ENCODE measurements around the gene KDM5C. TPM values are rescaled to one million over a fixed set of nuclear protein-coding genes. Genes with fewer than 3 reads are reported as not detected.

KDM5C gene
- total and polyA plus RNA-seq, 4 donors: 36.1 to 112 (median 78.5) TPM

DNA sequence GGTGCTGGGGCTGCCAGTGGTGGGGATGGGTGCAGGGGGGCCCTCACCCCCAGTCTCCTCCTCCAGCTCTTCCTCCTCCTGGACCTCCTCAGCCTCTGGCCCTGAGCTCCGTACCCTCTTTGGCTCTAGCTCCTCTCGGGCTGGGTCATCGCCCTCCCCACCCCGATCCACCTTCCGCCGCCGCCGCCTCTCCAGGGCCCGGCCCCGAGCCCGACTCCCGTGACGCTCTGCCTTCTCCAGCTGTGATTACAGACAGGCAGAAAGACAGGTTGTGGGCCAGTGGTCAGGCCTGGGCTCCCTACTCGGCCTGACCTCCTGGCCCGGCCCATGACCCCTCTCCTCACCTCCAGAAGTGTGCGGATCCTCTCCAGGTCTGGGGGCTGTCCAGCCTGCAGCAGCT is 31.9 kb downstream of the KDM5C start:
- ATAC-seq (ENCODE audit: insufficient read depth, low FRiP score) (no peak), DNase-seq (no peak)
- Histone ChIP-seq H3K9ac (ENCODE audit: insufficient read depth in 1 of 2, low read length in 2 of 2) (no peak overlapping the region), H3K9me3 (ENCODE audit: control insufficient read depth in 4 of 4, insufficient read depth in 3 of 4, low read length in 3 of 4) (peaks cover 0 to 2% (median 0%) of the 10 kb centered on the region in 4 donors), H3K27ac (ENCODE audit: low read depth in 1 of 2, low read length in 1 of 2) (no peak overlapping the region), H3K4me1 (ENCODE audit: control insufficient read depth in 5 of 5, insufficient read depth in 5 of 5, low read length in 5 of 5) (no peaks in the 10 kb centered on the region), H3K4me3 (no peak overlapping the region), H3K36me3 (ENCODE audit: control insufficient read depth in 4 of 4, insufficient read depth in 4 of 4, low read length in 4 of 4) (peaks cover 13 to 62% (median 35%) of the 10 kb centered on the region in 4 donors), H3K27me3 (ENCODE audit: control insufficient read depth in 3 of 3, insufficient read depth in 3 of 3, low read length in 2 of 3) (no peaks in the 10 kb centered on the region)
- TF ChIP-seq, protein P1, sequence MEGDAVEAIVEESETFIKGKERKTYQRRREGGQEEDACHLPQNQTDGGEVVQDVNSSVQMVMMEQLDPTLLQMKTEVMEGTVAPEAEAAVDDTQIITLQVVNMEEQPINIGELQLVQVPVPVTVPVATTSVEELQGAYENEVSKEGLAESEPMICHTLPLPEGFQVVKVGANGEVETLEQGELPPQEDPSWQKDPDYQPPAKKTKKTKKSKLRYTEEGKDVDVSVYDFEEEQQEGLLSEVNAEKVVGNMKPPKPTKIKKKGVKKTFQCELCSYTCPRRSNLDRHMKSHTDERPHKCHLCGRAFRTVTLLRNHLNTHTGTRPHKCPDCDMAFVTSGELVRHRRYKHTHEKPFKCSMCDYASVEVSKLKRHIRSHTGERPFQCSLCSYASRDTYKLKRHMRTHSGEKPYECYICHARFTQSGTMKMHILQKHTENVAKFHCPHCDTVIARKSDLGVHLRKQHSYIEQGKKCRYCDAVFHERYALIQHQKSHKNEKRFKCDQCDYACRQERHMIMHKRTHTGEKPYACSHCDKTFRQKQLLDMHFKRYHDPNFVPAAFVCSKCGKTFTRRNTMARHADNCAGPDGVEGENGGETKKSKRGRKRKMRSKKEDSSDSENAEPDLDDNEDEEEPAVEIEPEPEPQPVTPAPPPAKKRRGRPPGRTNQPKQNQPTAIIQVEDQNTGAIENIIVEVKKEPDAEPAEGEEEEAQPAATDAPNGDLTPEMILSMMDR (IDR thresholded peaks at IDR 0.05; ENCODE audit: control extremely low read depth, extremely low read depth): no peak
- 94 to 97% methylated on average over 15 to 16 of the region's 16 CpGs for WGBS, 2 donors

DNA sequence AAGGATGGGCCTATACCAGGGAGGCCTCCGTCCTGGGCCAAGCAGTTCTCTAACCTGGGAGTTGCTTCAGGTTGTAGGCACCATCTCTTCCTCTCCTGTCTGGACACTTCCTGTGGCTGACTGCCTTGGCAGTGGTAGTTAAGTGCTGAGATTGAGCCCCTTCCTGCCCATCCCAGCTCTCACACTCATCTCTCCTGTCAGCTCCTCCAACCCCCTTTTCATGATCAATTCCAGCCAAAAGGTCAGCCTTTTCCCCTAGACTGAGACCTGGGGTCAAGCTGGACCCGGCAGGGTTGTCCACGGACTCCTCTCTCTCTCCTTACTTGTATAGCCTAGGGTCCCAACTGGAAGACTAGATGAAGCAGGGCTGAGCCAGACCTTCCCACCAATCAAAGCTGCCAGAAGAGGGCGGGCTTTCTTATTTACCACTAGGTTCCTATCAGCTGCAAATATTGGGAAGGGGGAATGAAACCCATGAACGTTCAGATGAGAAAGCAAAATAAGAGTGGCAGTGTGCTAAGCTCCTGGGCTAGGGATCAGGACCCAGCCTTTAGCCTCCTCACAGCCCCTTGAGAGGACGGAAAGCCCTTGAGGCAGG is 34.5 kb downstream of the KDM5C start:
- WGBS, 2 donors: 71 to 78% methylated on average over 5 to 6 of the region's 6 CpGs
- H3K27me3 ChIP-seq (ENCODE audit: control insufficient read depth in 3 of 3, insufficient read depth in 3 of 3, low read length in 2 of 3): no peaks in the 10 kb centered on the region
- DNase-seq: peak in 1 of 3 donors; percentile 6

DNA sequence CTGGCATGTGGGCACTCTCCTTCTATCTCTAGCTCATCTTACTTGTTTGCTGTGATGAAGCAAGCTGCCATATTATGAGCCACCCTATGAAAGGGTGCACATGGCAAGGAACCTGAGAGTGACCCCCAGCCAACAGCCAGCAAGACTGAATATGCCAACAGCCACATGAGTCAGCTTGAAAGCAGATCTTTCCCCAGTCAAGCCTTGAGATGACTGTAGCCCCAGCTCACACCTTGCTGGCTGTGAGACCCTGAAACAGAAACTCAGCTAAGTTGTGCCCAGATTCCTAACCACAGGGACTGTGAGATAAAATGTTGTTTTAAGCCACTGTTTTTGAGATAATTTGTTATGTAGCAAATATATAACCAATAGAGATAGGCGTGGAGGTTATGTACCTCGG is 36.2 kb downstream of the KDM5C start:
- Histone ChIP-seq H3K9me3 (ENCODE audit: control insufficient read depth in 4 of 4, insufficient read depth in 3 of 4, low read length in 3 of 4) (peaks cover 0 to 2% (median 0%) of the 10 kb centered on the region in 4 donors), H3K36me3 (ENCODE audit: control insufficient read depth in 4 of 4, insufficient read depth in 4 of 4, low read length in 4 of 4) (peaks cover 3 to 24% (median 4%) of the 10 kb centered on the region in 4 donors), H3K4me1 (ENCODE audit: control insufficient read depth in 5 of 5, insufficient read depth in 5 of 5, low read length in 5 of 5) (no peaks in the 10 kb centered on the region), H3K27ac (ENCODE audit: low read depth in 1 of 2, low read length in 1 of 2) (no peak overlapping the region), H3K4me3 (no peak overlapping the region), H3K27me3 (ENCODE audit: control insufficient read depth in 3 of 3, insufficient read depth in 3 of 3, low read length in 2 of 3) (no peaks in the 10 kb centered on the region), H3K9ac (ENCODE audit: insufficient read depth in 1 of 2, low read length in 2 of 2) (no peak overlapping the region)
- 90 to 92% methylated on average over 2 of the region's 2 CpGs for WGBS, 2 donors
- TF ChIP-seq, protein P1 (IDR thresholded peaks at IDR 0.05; ENCODE audit: control extremely low read depth, extremely low read depth): no peak
- ATAC-seq (ENCODE audit: insufficient read depth, low FRiP score) (no peak), DNase-seq (no peak)

More for the DNA sequence above, 34.5 kb downstream of the KDM5C start:
- H3K9ac ChIP-seq (ENCODE audit: insufficient read depth in 1 of 2, low read length in 2 of 2): no peak overlapping the region
- TF ChIP-seq, protein P1 (IDR thresholded peaks at IDR 0.05; ENCODE audit: control extremely low read depth, extremely low read depth): no peak
- H3K36me3 ChIP-seq (ENCODE audit: control insufficient read depth in 4 of 4, insufficient read depth in 4 of 4, low read length in 4 of 4): peaks cover 7 to 41% (median 17%) of the 10 kb centered on the region in 4 donors
- H3K9me3 ChIP-seq (ENCODE audit: control insufficient read depth in 4 of 4, insufficient read depth in 3 of 4, low read length in 3 of 4): peaks cover 0 to 2% (median 0%) of the 10 kb centered on the region in 4 donors
- H3K27ac ChIP-seq (ENCODE audit: low read depth in 1 of 2, low read length in 1 of 2): no peak overlapping the region
- no peak for ATAC-seq (ENCODE audit: insufficient read depth, low FRiP score)
- no peaks in the 10 kb centered on the region for H3K4me1 ChIP-seq (ENCODE audit: control insufficient read depth in 5 of 5, insufficient read depth in 5 of 5, low read length in 5 of 5)
- no peak overlapping the region for H3K4me3 ChIP-seq

Data from lung (tissue), 12 donors.